GM18502 (cell line): ENCODE data around the gene UBE2J1.
A peak's percentile ranks its signal among the peaks of the same experiment; 100 is the strongest.

Source experiments
- ATAC-seq: cut with Tn5 transposase; IDR thresholded peaks from one replicate; pipeline ENCODE4 v1.9.1; 2021; ENCODE audit warnings: mild to moderate bottlenecking; ENCODE audit not compliant: unreplicated experiment, poor library complexity

Gene UBE2J1

GRCh38 chr6:89368999-89369398 lies 16.5 kb upstream of the UBE2J1 start:
- no peak for ATAC-seq

GRCh38 chr6:89368107-89368506 lies 15.6 kb upstream of the UBE2J1 start:
- ATAC-seq = no peak

GRCh38 chr6:89364586-89364985 lies 12.1 kb upstream of the UBE2J1 start:
- no peak for ATAC-seq

- ATAC-seq = no peak
These were observed 8.6 kb upstream of the UBE2J1 start for GRCh38 chr6:89361171-89361570.

- ATAC-seq = peak; percentile 61
These were observed 8.0 kb upstream of the UBE2J1 start for GRCh38 chr6:89360415-89360999.

- no peak for ATAC-seq
These were observed 7.0 kb upstream of the UBE2J1 start for GRCh38 chr6:89359561-89359960.

GRCh38 chr6:89357390-89357789 lies 4.9 kb upstream of the UBE2J1 start:
- peak; percentile 48 for ATAC-seq

- ATAC-seq = no peak
These were observed 4.2 kb upstream of the UBE2J1 start for GRCh38 chr6:89356642-89357170.

- no peak for ATAC-seq
These were observed 3.1 kb upstream of the UBE2J1 start for GRCh38 chr6:89355511-89356194.

GRCh38 chr6:89353702-89354392 lies 1.3 kb upstream of the UBE2J1 start:
- peak; percentile 18 for ATAC-seq

GRCh38 chr6:89353118-89353556 lies 615 bp upstream of the UBE2J1 start:
- ATAC-seq = no peak

GRCh38 chr6:89351671-89352277 lies 748 bp downstream of the UBE2J1 start:
- ATAC-seq = no peak

GRCh38 chr6:89350281-89350966 lies 2.1 kb downstream of the UBE2J1 start:
- ATAC-seq = peak; percentile 46

GRCh38 chr6:89348372-89348771 lies 4.2 kb downstream of the UBE2J1 start:
- ATAC-seq = no peak

- no peak for ATAC-seq
These were observed 4.7 kb downstream of the UBE2J1 start for GRCh38 chr6:89347825-89348224.

GRCh38 chr6:89346433-89346832 lies 6.1 kb downstream of the UBE2J1 start:
- no peak for ATAC-seq

GRCh38 chr6:89339565-89339964 lies 13.0 kb downstream of the UBE2J1 start:
- ATAC-seq = no peak

- no peak for ATAC-seq
These were observed 17.4 kb downstream of the UBE2J1 start for GRCh38 chr6:89335164-89335563.

GRCh38 chr6:89330910-89331309 lies 21.6 kb downstream of the UBE2J1 start:
- no peak for ATAC-seq

- ATAC-seq = no peak
These were observed 23.5 kb downstream of the UBE2J1 start for GRCh38 chr6:89328976-89329375.
